Neural progenitor cell (in vitro differentiated cells): Measurements from ENCODE around the gene PPP2R1A. TPM values are rescaled to one million over a fixed set of nuclear protein-coding genes. Genes with fewer than 3 reads are reported as not detected.
A peak's percentile ranks its signal among the peaks of the same experiment; 100 is the strongest.

Experiments used
- DNase-seq: peaks from one replicate; pipeline ENCODE4 v3.0.0-alpha.2; 2016; ENCODE audit warnings: low spot score
- H2AFZ ChIP-seq: fragments of 200-600 bp; sonication (generic); replicated peaks from 2 replicates; pipeline ENCODE4 v1.6.1; 2016; ENCODE audit warnings: antibody characterized with exemption
- H3F3A ChIP-seq: fragments of 200-600 bp; sonication (generic); 2 replicates; pipeline ENCODE4 v1.6.1; 2016; ENCODE audit warnings: antibody characterized with exemption, low read depth
- H3K27ac ChIP-seq: fragments of 200-600 bp; sonication (generic); 2 replicates; pipeline ENCODE4 v1.5.1; 2016; ENCODE audit warnings: mild to moderate bottlenecking
- H3K27me3 ChIP-seq: fragments of 200-600 bp; sonication (generic); 2 replicates; pipeline ENCODE4 v1.6.1; 2016; ENCODE audit warnings: mild to moderate bottlenecking, moderate library complexity
- H3K36me3 ChIP-seq: fragments of 200-600 bp; sonication (generic); 2 replicates; pipeline ENCODE4 v1.5.1; 2016
- H3K4me1 ChIP-seq: fragments of 200-600 bp; sonication (generic); 2 replicates; pipeline ENCODE4 v1.6.1; 2016; ENCODE audit warnings: mixed run types
- H3K4me2 ChIP-seq: fragments of 200-600 bp; sonication (generic); 2 replicates; pipeline ENCODE4 v1.6.1; 2016
- H3K4me3 ChIP-seq: fragments of 200-600 bp; sonication (generic); 2 replicates; pipeline ENCODE4 v1.5.1; 2016
- H3K79me2 ChIP-seq: fragments of 200-600 bp; sonication (generic); 2 replicates; pipeline ENCODE4 v1.6.1; 2016; ENCODE audit warnings: low read depth
- H3K9ac ChIP-seq: fragments of 200-600 bp; sonication (generic); 2 replicates; pipeline ENCODE4 v1.6.1; 2016
- H3K9me3 ChIP-seq: fragments of 200-600 bp; sonication (generic); 2 replicates; pipeline ENCODE4 v1.5.1; 2016; ENCODE audit warnings: low read depth
- H4K20me1 ChIP-seq: fragments of 200-600 bp; sonication (generic); 2 replicates; pipeline ENCODE4 v1.6.1; 2016; ENCODE audit warnings: low read depth
- H3K27ac Mint-ChIP-seq: 3 replicates; pipeline ENCODE4 v1.8.0; 2021; ENCODE audit warnings: mixed read lengths
- H3K27me3 Mint-ChIP-seq: 2 replicates; pipeline ENCODE4 v1.8.0; 2022; ENCODE audit warnings: low read depth, mild to moderate bottlenecking, inconsistent platforms, moderate library complexity, mixed read lengths; ENCODE audit not compliant: insufficient read depth
- H3K36me3 Mint-ChIP-seq: 3 replicates; pipeline ENCODE4 v1.8.0; 2021; ENCODE audit warnings: mixed read lengths
- H3K4me1 Mint-ChIP-seq: 3 replicates; pipeline ENCODE4 v1.8.0; 2021; ENCODE audit warnings: mixed read lengths
- H3K4me3 Mint-ChIP-seq: 3 replicates; pipeline ENCODE4 v1.8.0; 2021; ENCODE audit warnings: mild to moderate bottlenecking, moderate library complexity, mixed read lengths
- H3K9me3 Mint-ChIP-seq: 3 replicates; pipeline ENCODE4 v1.8.0; 2020; ENCODE audit warnings: mixed read lengths
- EZH2 ChIP-seq: fragments of 200-600 bp; sonication (generic); IDR thresholded peaks from 2 replicates; pipeline ENCODE4 v1.6.1; 2017; ENCODE audit warnings: antibody characterized with exemption, mild to moderate bottlenecking, moderate library complexity
- EZH2phosphoT487 ChIP-seq: fragments of 200-600 bp; sonication (generic); IDR thresholded peaks from 2 replicates; pipeline ENCODE4 v1.6.1; 2017; ENCODE audit warnings: antibody characterized with exemption
- total RNA-seq: library from RNA; depleted of rRNA; stranded (reverse); fragments of >200 nt; gene quantifications from 2 replicates; pipeline ENCODE4 v1.2.3, GENCODE V29; 2015; ENCODE audit warnings: low replicate concordance
- TF ChIP-seq, protein P1 (sequence below): fragments of 200-600 bp; sonication (generic); IDR thresholded peaks from 2 replicates; pipeline ENCODE4 v1.5.1; 2017; ENCODE audit warnings: antibody characterized with exemption, mild to moderate bottlenecking

The PPP2R1A gene
- total RNA-seq, 1 donor from 2014 or later: 218 TPM

DNA sequence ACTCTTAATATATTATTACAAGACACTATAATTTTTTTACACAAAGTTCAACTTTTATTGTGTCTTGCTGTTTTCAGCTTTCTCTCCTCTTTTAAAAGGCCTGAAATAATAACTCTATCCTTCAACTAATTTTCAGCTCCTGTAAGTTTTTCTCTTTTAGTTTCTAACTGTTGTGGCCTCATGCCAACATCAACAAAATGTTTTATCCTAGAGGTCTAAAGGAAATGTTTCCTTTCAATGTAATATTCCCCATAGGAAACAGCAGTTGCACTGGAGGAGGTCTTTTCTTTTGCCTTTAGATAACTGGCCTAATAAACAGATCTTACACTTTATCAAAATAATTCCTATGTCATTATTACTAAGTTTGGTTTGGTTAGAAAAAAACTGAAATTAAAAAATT is 41.6 kb upstream of the PPP2R1A start:
- no peak for DNase-seq
- Histone ChIP-seq H3K4me1 (no peaks in the 10 kb centered on the region), H2AFZ (no peak overlapping the region), H3K36me3 (peaks cover 4% of the 10 kb centered on the region), H3K9ac (no peak overlapping the region), H3F3A (no peaks in the 10 kb centered on the region), H3K4me2 (no peak overlapping the region), H3K27ac (no peak overlapping the region), H3K4me3 (no peak overlapping the region), H3K79me2 (no peaks in the 10 kb centered on the region), H4K20me1 (no peaks in the 10 kb centered on the region), H3K27me3 (no peaks in the 10 kb centered on the region), H3K9me3 (peaks cover 17% of the 10 kb centered on the region)
- Mint-ChIP-seq H3K4me1 (no peaks in the 10 kb centered on the region), H3K9me3 (peaks cover 47% of the 10 kb centered on the region), H3K4me3 (no peak overlapping the region), H3K36me3 (peaks cover 4% of the 10 kb centered on the region), H3K27me3 (peaks cover 2% of the 10 kb centered on the region), H3K27ac (no peak overlapping the region)
- TF ChIP-seq EZH2phosphoT487 (no peak), EZH2 (no peak)
- TF ChIP-seq, protein P1, sequence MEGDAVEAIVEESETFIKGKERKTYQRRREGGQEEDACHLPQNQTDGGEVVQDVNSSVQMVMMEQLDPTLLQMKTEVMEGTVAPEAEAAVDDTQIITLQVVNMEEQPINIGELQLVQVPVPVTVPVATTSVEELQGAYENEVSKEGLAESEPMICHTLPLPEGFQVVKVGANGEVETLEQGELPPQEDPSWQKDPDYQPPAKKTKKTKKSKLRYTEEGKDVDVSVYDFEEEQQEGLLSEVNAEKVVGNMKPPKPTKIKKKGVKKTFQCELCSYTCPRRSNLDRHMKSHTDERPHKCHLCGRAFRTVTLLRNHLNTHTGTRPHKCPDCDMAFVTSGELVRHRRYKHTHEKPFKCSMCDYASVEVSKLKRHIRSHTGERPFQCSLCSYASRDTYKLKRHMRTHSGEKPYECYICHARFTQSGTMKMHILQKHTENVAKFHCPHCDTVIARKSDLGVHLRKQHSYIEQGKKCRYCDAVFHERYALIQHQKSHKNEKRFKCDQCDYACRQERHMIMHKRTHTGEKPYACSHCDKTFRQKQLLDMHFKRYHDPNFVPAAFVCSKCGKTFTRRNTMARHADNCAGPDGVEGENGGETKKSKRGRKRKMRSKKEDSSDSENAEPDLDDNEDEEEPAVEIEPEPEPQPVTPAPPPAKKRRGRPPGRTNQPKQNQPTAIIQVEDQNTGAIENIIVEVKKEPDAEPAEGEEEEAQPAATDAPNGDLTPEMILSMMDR: no peak

DNA sequence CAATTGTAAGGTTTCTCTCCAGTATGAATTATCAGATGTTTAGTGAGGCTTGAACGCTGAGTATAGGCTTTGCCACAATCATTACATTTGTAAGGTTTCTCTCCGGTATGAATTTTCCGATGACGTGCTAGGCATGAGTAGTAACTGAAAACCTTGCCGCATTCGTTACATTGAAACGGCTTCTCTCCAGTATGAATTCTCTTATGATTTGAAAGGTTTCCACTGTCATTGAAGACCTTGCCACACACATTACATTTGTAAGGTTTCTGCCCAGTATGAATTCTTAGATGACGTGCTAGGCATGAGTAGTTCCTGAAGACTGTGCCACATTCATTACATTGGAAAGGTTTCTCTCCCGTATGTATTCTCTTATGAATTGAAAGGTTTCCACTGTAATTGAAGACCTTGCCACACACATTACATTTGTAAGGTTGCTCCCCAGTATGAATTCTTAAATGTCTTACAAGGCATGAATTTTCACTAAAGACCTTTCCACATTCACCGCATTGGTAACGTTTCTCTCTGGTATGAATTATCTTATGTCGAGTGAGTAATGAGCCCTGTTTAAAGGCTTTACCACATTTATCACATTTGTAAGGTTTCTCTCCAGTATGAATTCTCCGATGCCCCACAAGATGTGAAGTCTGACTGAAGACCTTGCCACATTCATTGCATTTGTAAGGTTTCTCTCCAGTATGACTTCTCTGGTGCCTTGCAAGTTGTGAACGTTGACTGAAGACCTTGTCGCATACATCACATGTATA is 34.1 kb upstream of the PPP2R1A start:
- no peak overlapping the region for H3K9ac ChIP-seq
- H3K27ac ChIP-seq: no peak overlapping the region
- TF ChIP-seq, protein P1: no peak
- TF ChIP-seq EZH2: no peak
- no peak for TF ChIP-seq EZH2phosphoT487
- DNase-seq: no peak
- Mint-ChIP-seq H3K4me1 (no peaks in the 10 kb centered on the region), H3K27ac (no peak overlapping the region), H3K36me3 (peaks cover 35% of the 10 kb centered on the region), H3K27me3 (peaks cover 2% of the 10 kb centered on the region), H3K9me3 (peaks cover 63% of the 10 kb centered on the region), H3K4me3 (no peak overlapping the region)
- peaks cover 31% of the 10 kb centered on the region for H3K9me3 ChIP-seq
- no peak overlapping the region for H2AFZ ChIP-seq
- H3K79me2 ChIP-seq: no peaks in the 10 kb centered on the region
- H3K27me3 ChIP-seq: no peaks in the 10 kb centered on the region
- no peaks in the 10 kb centered on the region for H3K4me1 ChIP-seq
- H3F3A ChIP-seq: no peaks in the 10 kb centered on the region
- no peak overlapping the region for H3K4me2 ChIP-seq
- H3K4me3 ChIP-seq: no peak overlapping the region
- peaks cover 13% of the 10 kb centered on the region for H3K36me3 ChIP-seq
- no peaks in the 10 kb centered on the region for H4K20me1 ChIP-seq

DNA sequence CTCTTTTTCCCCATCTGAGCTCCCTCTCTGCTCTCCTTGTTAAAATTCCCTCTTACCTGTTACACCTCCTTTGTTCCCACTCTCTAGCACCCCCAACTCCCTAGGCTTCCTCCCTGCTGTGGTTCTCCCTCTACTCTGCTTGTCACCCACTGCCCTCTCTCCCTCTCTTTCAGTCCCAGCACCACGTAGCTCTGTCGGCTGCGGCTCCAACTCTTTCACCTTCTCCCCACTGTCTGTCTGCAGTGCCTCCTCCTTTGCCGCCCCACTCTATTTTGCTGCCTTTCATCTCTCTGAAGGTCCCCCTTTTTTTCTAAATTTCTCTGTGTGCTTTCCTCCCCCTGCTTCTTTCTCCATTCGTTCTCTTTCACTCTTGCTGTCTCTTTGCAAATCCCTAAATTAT is 19.5 kb upstream of the PPP2R1A start:
- no peak for DNase-seq
- H3K4me1 ChIP-seq: no peaks in the 10 kb centered on the region
- H3K27me3 ChIP-seq: peaks cover 16% of the 10 kb centered on the region
- H4K20me1 ChIP-seq: no peaks in the 10 kb centered on the region
- Mint-ChIP-seq H3K9me3 (peaks cover 36% of the 10 kb centered on the region), H3K4me1 (peaks cover 12% of the 10 kb centered on the region), H3K27me3 (peaks cover 18% of the 10 kb centered on the region), H3K4me3 (peak overlapping the region; percentile 92), H3K36me3 (peaks cover 22% of the 10 kb centered on the region), H3K27ac (no peak overlapping the region)
- H3K79me2 ChIP-seq: no peaks in the 10 kb centered on the region
- H3K4me2 ChIP-seq: peak overlapping the region; percentile 87
- no peak overlapping the region for H3K27ac ChIP-seq
- H3F3A ChIP-seq: peaks cover 11% of the 10 kb centered on the region
- peak overlapping the region; percentile 91 for H2AFZ ChIP-seq
- H3K4me3 ChIP-seq: peak overlapping the region; percentile 80
- TF ChIP-seq EZH2: no peak
- no peak for TF ChIP-seq EZH2phosphoT487
- TF ChIP-seq, protein P1: no peak
- no peaks in the 10 kb centered on the region for H3K36me3 ChIP-seq
- H3K9me3 ChIP-seq: no peaks in the 10 kb centered on the region
- H3K9ac ChIP-seq: no peak overlapping the region
